Neural cell (in vitro differentiated cells): ENCODE results near the gene MAEA. TPM values are rescaled to one million over a fixed set of nuclear protein-coding genes. Genes with fewer than 3 reads are reported as not detected.
"Not testable (repeated sequence)": the region's sequence is repeated elsewhere in the genome, so short reads cannot be mapped to it uniquely, and the experiment has no call there.

Source experiments
- H2AFZ ChIP-seq: fragments of 200-600, 300-800 bp; sonication (generic), shearing (Covaris generic); 2 replicates; pipeline ENCODE4 v1.6.0; 2014; ENCODE audit warnings: low read depth, mild to moderate bottlenecking, antibody characterized with exemption, low read length, moderate library complexity
- H3F3A ChIP-seq: fragments of 200-600 bp; shearing (Covaris generic); 2 replicates; pipeline ENCODE4 v1.6.1; 2016; ENCODE audit warnings: mild to moderate bottlenecking, moderate library complexity, mixed read lengths, antibody characterized with exemption, low read length; ENCODE audit not compliant: insufficient read depth, poor library complexity, severe bottlenecking
- H3K27ac ChIP-seq: fragments of 200-600, 300-800 bp; sonication (generic), shearing (Covaris generic); 2 replicates; pipeline ENCODE4 v1.5.1; 2014; ENCODE audit warnings: mild to moderate bottlenecking, low read length, moderate library complexity
- H3K27me3 ChIP-seq: fragments of 300-800, 200-600 bp; sonication (generic), shearing (Covaris generic); 2 replicates; pipeline ENCODE4 v1.6.0; 2014; ENCODE audit warnings: mild to moderate bottlenecking, low read depth, low read length, moderate library complexity; ENCODE audit not compliant: insufficient read depth
- H3K36me3 ChIP-seq: fragments of 300-800, 200-600 bp; sonication (generic), shearing (Covaris generic); 2 replicates; pipeline ENCODE4 v1.5.1; 2014; ENCODE audit warnings: mild to moderate bottlenecking, antibody characterized with exemption, low read length, moderate library complexity; ENCODE audit not compliant: insufficient read depth
- H3K4me2 ChIP-seq: fragments of 300-800, 200-600 bp; sonication (generic), shearing (Covaris generic); 2 replicates; pipeline ENCODE4 v1.6.0; 2014; ENCODE audit warnings: mild to moderate bottlenecking, low read length
- H3K4me3 ChIP-seq: fragments of 300-800, 200-600 bp; sonication (generic), shearing (Covaris generic); 2 replicates; pipeline ENCODE4 v1.5.1; 2014; ENCODE audit warnings: mild to moderate bottlenecking, low read length, moderate library complexity
- H3K79me2 ChIP-seq: fragments of 200-600 bp; shearing (Covaris generic); replicated peaks from 2 replicates; pipeline ENCODE4 v1.6.0; 2014; ENCODE audit warnings: mild to moderate bottlenecking, low read length, moderate library complexity; ENCODE audit not compliant: insufficient read depth
- H3K9ac ChIP-seq: fragments of 300-800, 200-600 bp; sonication (generic), shearing (Covaris generic); 2 replicates; pipeline ENCODE4 v1.6.1; 2016; ENCODE audit warnings: mild to moderate bottlenecking, low read length, mixed read lengths
- H3K9me2 ChIP-seq: fragments of 200-600 bp; shearing (Covaris generic); 2 replicates; pipeline ENCODE4 v1.6.1; 2016; ENCODE audit warnings: mild to moderate bottlenecking, low read length, mixed read lengths; ENCODE audit not compliant: insufficient read depth
- H3K9me3 ChIP-seq: fragments of 200-600, 300-800 bp; sonication (generic), shearing (Covaris generic); 2 replicates; pipeline ENCODE4 v1.6.1; 2016; ENCODE audit warnings: mild to moderate bottlenecking, mixed run types, low read length, moderate library complexity, mixed read lengths
- H4K20me1 ChIP-seq: fragments of 200-600 bp; shearing (Covaris generic); 2 replicates; pipeline ENCODE4 v1.6.1; 2016; ENCODE audit warnings: mild to moderate bottlenecking, mixed run types; ENCODE audit not compliant: insufficient read depth
- CTCF ChIP-seq: fragments of 450-650 bp; IDR thresholded peaks from 2 replicates; pipeline ENCODE4 v1.5.1; 2014; ENCODE audit warnings: antibody characterized with exemption, mild to moderate bottlenecking, moderate library complexity; ENCODE audit not compliant: poor library complexity, severe bottlenecking
- EP300 ChIP-seq: fragments of 450-650 bp; conservative IDR thresholded peaks from 2 replicates; pipeline ENCODE4 v1.6.1; 2014; ENCODE audit warnings: antibody characterized with exemption, mild to moderate bottlenecking, moderate library complexity; ENCODE audit not compliant: poor library complexity, severe bottlenecking
- EZH2 ChIP-seq: fragments of 200-600, 300-800 bp; shearing (Covaris generic), sonication (generic); IDR thresholded peaks from 2 replicates; pipeline ENCODE4 v1.6.1; 2014; ENCODE audit warnings: antibody characterized with exemption, low read length, borderline replicate concordance, mild to moderate bottlenecking; ENCODE audit not compliant: insufficient read depth, poor library complexity, severe bottlenecking
- MXI1 ChIP-seq: fragments of 450-650 bp; conservative IDR thresholded peaks from 2 replicates; pipeline ENCODE4 v1.6.1; 2014; ENCODE audit warnings: antibody characterized with exemption, mild to moderate bottlenecking; ENCODE audit not compliant: poor library complexity, severe bottlenecking
- POLR2AphosphoS5 ChIP-seq: IDR thresholded peaks from 2 replicates; pipeline ENCODE4 v1.6.1; 2012
- RAD21 ChIP-seq: fragments of 450-650 bp; conservative IDR thresholded peaks from 2 replicates; pipeline ENCODE4 v1.6.1; 2014; ENCODE audit warnings: antibody characterized with exemption, mild to moderate bottlenecking, moderate library complexity
- REST ChIP-seq: IDR thresholded peaks from 2 replicates; pipeline ENCODE4 v1.6.1; 2012; ENCODE audit warnings: borderline replicate concordance
- SMC3 ChIP-seq: fragments of 450-650 bp; conservative IDR thresholded peaks from 2 replicates; pipeline ENCODE4 v1.6.1; 2014; ENCODE audit warnings: antibody characterized with exemption, mild to moderate bottlenecking, moderate library complexity; ENCODE audit not compliant: poor library complexity
- TAF1 ChIP-seq: IDR thresholded peaks from 2 replicates; pipeline ENCODE4 v1.6.1; 2012; ENCODE audit warnings: low read depth
- polyA plus RNA-seq: library from polyadenylated mRNA; depleted of rRNA; stranded (reverse); fragments of >200 nt; gene quantifications from 2 replicates; pipeline ENCODE4 v1.2.3, GENCODE V29; 2014

MAEA gene
- polyA plus RNA-seq, 1 donor from 2014 or later: 106 TPM

GRCh38 chr4:1334579-1334895 lies 44.8 kb downstream of the MAEA start:
- Histone ChIP-seq H3K36me3 (no peaks in the 10 kb centered on the region), H3K79me2 (no peaks in the 10 kb centered on the region), H3K9ac (no peak overlapping the region), H3F3A (no peaks in the 10 kb centered on the region), H3K4me2 (no peak overlapping the region), H3K9me3 (no peaks in the 10 kb centered on the region), H3K27ac (no peak overlapping the region), H2AFZ (no peak overlapping the region), H3K27me3 (no peaks in the 10 kb centered on the region), H3K9me2 (no peaks in the 10 kb centered on the region), H4K20me1 (no peaks in the 10 kb centered on the region), H3K4me3 (no peak overlapping the region)
- TF ChIP-seq REST (no peak), MXI1 (no peak), EP300 (no peak)

GRCh38 chr4:1335193-1335883 lies 45.6 kb downstream of the MAEA start:
- H3K36me3 ChIP-seq, H3K9me2 ChIP-seq, H2AFZ ChIP-seq, H4K20me1 ChIP-seq, H3K4me3 ChIP-seq, H3K9ac ChIP-seq, H3K79me2 ChIP-seq, H3K9me3 ChIP-seq, H3F3A ChIP-seq, H3K27me3 ChIP-seq, H3K27ac ChIP-seq, H3K4me2 ChIP-seq: not testable (repeated sequence)

- TF ChIP-seq SMC3 (no peak), POLR2AphosphoS5 (no peak), REST (no peak), MXI1 (no peak), CTCF (no peak), EZH2 (no peak), TAF1 (no peak), EP300 (no peak), RAD21 (no peak)
- H2AFZ ChIP-seq: no peak overlapping the region
- H3K4me3 ChIP-seq: no peak overlapping the region
- no peaks in the 10 kb centered on the region for H4K20me1 ChIP-seq
- no peak overlapping the region for H3K9ac ChIP-seq
- H3K9me3 ChIP-seq: no peaks in the 10 kb centered on the region
- H3K9me2 ChIP-seq: no peaks in the 10 kb centered on the region
- H3K27ac ChIP-seq: no peak overlapping the region
- H3F3A ChIP-seq: no peaks in the 10 kb centered on the region
- peaks cover 5% of the 10 kb centered on the region for H3K36me3 ChIP-seq
- H3K27me3 ChIP-seq: no peaks in the 10 kb centered on the region
- H3K79me2 ChIP-seq: no peaks in the 10 kb centered on the region
- no peak overlapping the region for H3K4me2 ChIP-seq
Measured at GRCh38 chr4:1336088-1336491, 46.4 kb downstream of the MAEA start.
